Memory B cell (primary cell): Measurements from ENCODE around the gene SCN10A.

Experiments
- ATAC-seq: fragments of 150-1000 bp; cut with Tn5 transposase; 2 replicates; pipeline ENCODE4 v1.10.0; 2021; ENCODE audit warnings: low read depth, mild to moderate bottlenecking, moderate library complexity
- DNase-seq, 2 donors: peaks; one replicate each; pipeline ENCODE4 v3.0.0; 2022; ENCODE audit warnings: low spot score in 2 of 2
- H3K27ac Mint-ChIP-seq: one replicate; pipeline ENCODE4 v1.8.0; 2022; ENCODE audit warnings: mild to moderate bottlenecking, moderate library complexity, mixed read lengths
- H3K27me3 Mint-ChIP-seq: one replicate; pipeline ENCODE4 v1.8.0; 2022; ENCODE audit warnings: mixed read lengths
- H3K36me3 Mint-ChIP-seq: one replicate; pipeline ENCODE4 v1.8.0; 2022; ENCODE audit warnings: mild to moderate bottlenecking, mixed read lengths
- H3K4me1 Mint-ChIP-seq: one replicate; pipeline ENCODE4 v1.8.0; 2022; ENCODE audit warnings: mixed read lengths
- H3K4me3 Mint-ChIP-seq: one replicate; pipeline ENCODE4 v1.8.0; 2022; ENCODE audit warnings: mild to moderate bottlenecking, moderate library complexity, mixed read lengths
- H3K9me3 Mint-ChIP-seq: one replicate; pipeline ENCODE4 v1.8.0; 2022; ENCODE audit warnings: mixed read lengths

SCN10A gene

GRCh38 chr3:38823722-38824121, 7.7 kb upstream of the SCN10A start:
- ATAC-seq (no peak), DNase-seq (no peak)
- Mint-ChIP-seq H3K27ac (no peak overlapping the region), H3K4me1 (no peaks in the 10 kb centered on the region), H3K27me3 (peaks cover 13% of the 10 kb centered on the region), H3K36me3 (no peaks in the 10 kb centered on the region), H3K4me3 (no peak overlapping the region), H3K9me3 (no peaks in the 10 kb centered on the region)

- H3K4me1 Mint-ChIP-seq = no peaks in the 10 kb centered on the region
- H3K27ac Mint-ChIP-seq = no peak overlapping the region
- ATAC-seq (no peak), DNase-seq (no peak)
- no peaks in the 10 kb centered on the region for H3K9me3 Mint-ChIP-seq
- no peak overlapping the region for H3K4me3 Mint-ChIP-seq
- H3K27me3 Mint-ChIP-seq = peaks cover 11% of the 10 kb centered on the region
- no peaks in the 10 kb centered on the region for H3K36me3 Mint-ChIP-seq
Observed at GRCh38 chr3:38823186-38823585, 7.2 kb upstream of the SCN10A start.

GRCh38 chr3:38811822-38812221, 4.2 kb downstream of the SCN10A start:
- Mint-ChIP-seq H3K27ac (no peak overlapping the region), H3K9me3 (peaks cover 3% of the 10 kb centered on the region), H3K36me3 (no peaks in the 10 kb centered on the region), H3K27me3 (peaks cover 9% of the 10 kb centered on the region), H3K4me3 (no peak overlapping the region), H3K4me1 (no peaks in the 10 kb centered on the region)
- no peak for DNase-seq
- ATAC-seq = no peak

GRCh38 chr3:38805765-38806386, 10.1 kb downstream of the SCN10A start:
- no peaks in the 10 kb centered on the region for H3K36me3 Mint-ChIP-seq
- peaks cover 7% of the 10 kb centered on the region for H3K9me3 Mint-ChIP-seq
- DNase-seq (no peak), ATAC-seq (no peak)
- no peak overlapping the region for H3K27ac Mint-ChIP-seq
- H3K27me3 Mint-ChIP-seq = peaks cover 5% of the 10 kb centered on the region
- H3K4me3 Mint-ChIP-seq = no peak overlapping the region
- H3K4me1 Mint-ChIP-seq = no peaks in the 10 kb centered on the region

GRCh38 chr3:38805004-38805403, 11.0 kb downstream of the SCN10A start:
- ATAC-seq = no peak
- H3K9me3 Mint-ChIP-seq = peaks cover 7% of the 10 kb centered on the region
- H3K36me3 Mint-ChIP-seq = no peaks in the 10 kb centered on the region
- H3K4me3 Mint-ChIP-seq = no peak overlapping the region
- DNase-seq = no peak
- no peaks in the 10 kb centered on the region for H3K4me1 Mint-ChIP-seq
- no peak overlapping the region for H3K27ac Mint-ChIP-seq
- peaks cover 5% of the 10 kb centered on the region for H3K27me3 Mint-ChIP-seq

- ATAC-seq (no peak), DNase-seq (no peak)
- no peaks in the 10 kb centered on the region for H3K36me3 Mint-ChIP-seq
- H3K27ac Mint-ChIP-seq = no peak overlapping the region
- H3K9me3 Mint-ChIP-seq = no peaks in the 10 kb centered on the region
- H3K27me3 Mint-ChIP-seq = peaks cover 3% of the 10 kb centered on the region
- no peaks in the 10 kb centered on the region for H3K4me1 Mint-ChIP-seq
- H3K4me3 Mint-ChIP-seq = no peak overlapping the region
Observed at GRCh38 chr3:38800511-38800910, 15.5 kb downstream of the SCN10A start.

GRCh38 chr3:38793721-38794120, 22.3 kb downstream of the SCN10A start:
- ATAC-seq (no peak), DNase-seq (no peak)
- Mint-ChIP-seq H3K9me3 (no peaks in the 10 kb centered on the region), H3K4me3 (no peak overlapping the region), H3K27ac (no peak overlapping the region), H3K36me3 (no peaks in the 10 kb centered on the region), H3K4me1 (no peaks in the 10 kb centered on the region), H3K27me3 (peaks cover 3% of the 10 kb centered on the region)

GRCh38 chr3:38792983-38793382, 23.0 kb downstream of the SCN10A start:
- ATAC-seq (no peak), DNase-seq (no peak)
- H3K9me3 Mint-ChIP-seq = no peaks in the 10 kb centered on the region
- H3K27me3 Mint-ChIP-seq = peaks cover 3% of the 10 kb centered on the region
- H3K4me3 Mint-ChIP-seq = no peak overlapping the region
- no peak overlapping the region for H3K27ac Mint-ChIP-seq
- no peaks in the 10 kb centered on the region for H3K4me1 Mint-ChIP-seq
- H3K36me3 Mint-ChIP-seq = no peaks in the 10 kb centered on the region

GRCh38 chr3:38782148-38782547, 33.9 kb downstream of the SCN10A start:
- DNase-seq (no peak), ATAC-seq (no peak)
- no peaks in the 10 kb centered on the region for H3K4me1 Mint-ChIP-seq
- H3K36me3 Mint-ChIP-seq = no peaks in the 10 kb centered on the region
- no peaks in the 10 kb centered on the region for H3K27me3 Mint-ChIP-seq
- H3K9me3 Mint-ChIP-seq = peaks cover 3% of the 10 kb centered on the region
- H3K4me3 Mint-ChIP-seq = no peak overlapping the region
- no peak overlapping the region for H3K27ac Mint-ChIP-seq

GRCh38 chr3:38773528-38773927, 42.5 kb downstream of the SCN10A start:
- peaks cover 8% of the 10 kb centered on the region for H3K27me3 Mint-ChIP-seq
- H3K36me3 Mint-ChIP-seq = no peaks in the 10 kb centered on the region
- ATAC-seq (no peak), DNase-seq (no peak)
- H3K4me1 Mint-ChIP-seq = no peaks in the 10 kb centered on the region
- H3K27ac Mint-ChIP-seq = no peak overlapping the region
- no peak overlapping the region for H3K4me3 Mint-ChIP-seq
- H3K9me3 Mint-ChIP-seq = peaks cover 9% of the 10 kb centered on the region

GRCh38 chr3:38763569-38763968, 52.4 kb downstream of the SCN10A start:
- Mint-ChIP-seq H3K27me3 (no peaks in the 10 kb centered on the region), H3K27ac (no peak overlapping the region), H3K9me3 (peaks cover 3% of the 10 kb centered on the region), H3K4me3 (no peak overlapping the region), H3K4me1 (no peaks in the 10 kb centered on the region), H3K36me3 (no peaks in the 10 kb centered on the region)
- ATAC-seq (no peak), DNase-seq (no peak)

- no peak for DNase-seq
- Mint-ChIP-seq H3K27ac (no peak overlapping the region), H3K36me3 (no peaks in the 10 kb centered on the region), H3K27me3 (peaks cover 7% of the 10 kb centered on the region), H3K4me1 (no peaks in the 10 kb centered on the region), H3K4me3 (no peak overlapping the region), H3K9me3 (no peaks in the 10 kb centered on the region)
- ATAC-seq = no peak
Observed at GRCh38 chr3:38758557-38758956, 57.5 kb downstream of the SCN10A start.

GRCh38 chr3:38757721-38758120, 58.3 kb downstream of the SCN10A start:
- H3K9me3 Mint-ChIP-seq = no peaks in the 10 kb centered on the region
- H3K4me1 Mint-ChIP-seq = no peaks in the 10 kb centered on the region
- H3K27me3 Mint-ChIP-seq = peaks cover 7% of the 10 kb centered on the region
- H3K36me3 Mint-ChIP-seq = no peaks in the 10 kb centered on the region
- H3K27ac Mint-ChIP-seq = no peak overlapping the region
- no peak for ATAC-seq
- H3K4me3 Mint-ChIP-seq = no peak overlapping the region
- no peak for DNase-seq

GRCh38 chr3:38756892-38757291, 59.1 kb downstream of the SCN10A start:
- H3K27ac Mint-ChIP-seq = no peak overlapping the region
- H3K36me3 Mint-ChIP-seq = no peaks in the 10 kb centered on the region
- no peak for ATAC-seq

GRCh38 chr3:38755130-38755529, 60.9 kb downstream of the SCN10A start:
- Mint-ChIP-seq H3K27ac (no peak overlapping the region), H3K27me3 (peaks cover 7% of the 10 kb centered on the region), H3K4me1 (no peaks in the 10 kb centered on the region), H3K36me3 (no peaks in the 10 kb centered on the region), H3K9me3 (no peaks in the 10 kb centered on the region), H3K4me3 (no peak overlapping the region)
- ATAC-seq (no peak), DNase-seq (no peak)

More at GRCh38 chr3:38756892-38757291, 59.1 kb downstream of the SCN10A start:
- Mint-ChIP-seq H3K27me3 (peaks cover 7% of the 10 kb centered on the region), H3K4me1 (no peaks in the 10 kb centered on the region), H3K4me3 (no peak overlapping the region), H3K9me3 (no peaks in the 10 kb centered on the region)
- no peak for DNase-seq
